Endothelial cell of umbilical vein (primary cell): ENCODE data around the gene MAGI1. TPM values are rescaled to one million over a fixed set of nuclear protein-coding genes. Genes with fewer than 3 reads are reported as not detected.

Source experiments
- BruUV-seq: library from RNA; stranded (reverse); fragments of 400-500 nt; replicated peaks from 2 replicates; lab custom pipeline; 2021; lab: Mats Ljungman, UMichigan
- CTCF ChIA-PET: fragments of 300-600, 350-600 bp; sonication (Branson Sonifier 250); formaldehyde crosslinking; loops from one replicate; lab custom pipeline; 2021; ENCODE audit warnings: antibody characterized with exemption, inconsistent platforms; lab: Charles Lee
- POLR2A ChIA-PET: fragments of 300-600, 350-600 bp; sonication (Branson Sonifier 250); formaldehyde crosslinking; loops from one replicate; lab custom pipeline; 2021; ENCODE audit warnings: antibody characterized with exemption, inconsistent platforms; lab: Charles Lee
- DNase-seq: peaks from one replicate; pipeline ENCODE4 v3.0.0-alpha.2; 2011; ENCODE audit warnings: low read depth, low spot score
- FAIRE-seq: peaks from 2 replicates; lab custom pipeline; 2011; peaks lifted over from hg19 to GRCh38; lab: Jason Lieb, UNC
- H2AFZ ChIP-seq: 2 replicates; pipeline ENCODE4 v1.6.0; 2012; ENCODE audit warnings: low read depth, low read length, control low read depth, inconsistent platforms
- H3K27ac ChIP-seq: 2 replicates; pipeline ENCODE4 v1.5.1; 2011; ENCODE audit warnings: low read depth, mild to moderate bottlenecking, control low read depth, low read length, moderate library complexity; ENCODE audit not compliant: insufficient read depth
- H3K27me3 ChIP-seq, 2 experiments: 2 replicates each; pipeline versions ENCODE4 v1.6.0 to v1.6.1; 2011; ENCODE audit warnings: low read length in 2 of 2, mixed read lengths in 1 of 2; ENCODE audit not compliant: control insufficient read depth in 2 of 2, insufficient read depth in 2 of 2
- H3K36me3 ChIP-seq, 2 experiments: 2 replicates in 1 of 2; 3 replicates in 1 of 2; pipeline ENCODE4 v1.5.1; 2011; ENCODE audit warnings: low read length in 2 of 2, mild to moderate bottlenecking in 1 of 2, moderate library complexity in 1 of 2; ENCODE audit not compliant: control insufficient read depth in 2 of 2, insufficient read depth in 2 of 2; ENCODE audit errors: extremely low read depth in 1 of 2
- H3K4me1 ChIP-seq: 3 replicates; pipeline ENCODE4 v1.5.1; 2011; ENCODE audit warnings: mild to moderate bottlenecking, low read length; ENCODE audit not compliant: control insufficient read depth, insufficient read depth; ENCODE audit errors: extremely low read depth
- H3K4me2 ChIP-seq: 2 replicates; pipeline ENCODE4 v1.6.1; 2011; ENCODE audit warnings: low read length, control low read depth, mixed read lengths; ENCODE audit not compliant: insufficient read depth
- H3K4me3 ChIP-seq, 3 experiments: fragments of 200-600 bp in 1 of 3; sonication (generic), shearing (Covaris generic) in 1 of 3; replicated peaks in 1 of 3; 2 replicates each; pipeline ENCODE4 v1.5.1; 2011 to 2016; ENCODE audit warnings: control low read depth in 3 of 3, low read length in 3 of 3, mild to moderate bottlenecking in 2 of 3, inconsistent platforms in 1 of 3, low read depth in 1 of 3, moderate library complexity in 1 of 3; ENCODE audit not compliant: insufficient read depth in 1 of 3
- H3K79me2 ChIP-seq: 2 replicates; pipeline ENCODE4 v1.6.0; 2012; ENCODE audit warnings: low read length, inconsistent platforms; ENCODE audit not compliant: control insufficient read depth, insufficient read depth
- H3K9ac ChIP-seq: replicated peaks from 2 replicates; pipeline ENCODE3; 2011; ENCODE audit warnings: low read length, control low read depth; ENCODE audit not compliant: insufficient read depth; ENCODE audit errors: extremely low read depth
- H3K9me1 ChIP-seq: replicated peaks from 3 replicates; pipeline ENCODE4 v1.6.0; 2011; ENCODE audit warnings: mild to moderate bottlenecking, low read length; ENCODE audit not compliant: control insufficient read depth, insufficient read depth; ENCODE audit errors: extremely low read depth
- H3K9me3 ChIP-seq: replicated peaks from 2 replicates; pipeline ENCODE4 v1.5.1; 2012; ENCODE audit warnings: low read length, inconsistent platforms; ENCODE audit not compliant: control insufficient read depth, insufficient read depth
- H4K20me1 ChIP-seq: replicated peaks from 2 replicates; pipeline ENCODE3; 2011; ENCODE audit warnings: mild to moderate bottlenecking, low read length; ENCODE audit not compliant: control insufficient read depth, insufficient read depth; ENCODE audit errors: extremely low read depth
- EZH2 ChIP-seq: IDR thresholded peaks from 2 replicates; pipeline ENCODE4 v1.6.1; 2012; ENCODE audit warnings: borderline replicate concordance, low read depth, mild to moderate bottlenecking, moderate library complexity, low read length, inconsistent platforms; ENCODE audit not compliant: severe bottlenecking
- FOS ChIP-seq: IDR thresholded peaks from 2 replicates; pipeline ENCODE4 v1.6.1; 2011; ENCODE audit warnings: mild to moderate bottlenecking, low read length, moderate library complexity, borderline replicate concordance; ENCODE audit not compliant: insufficient read depth
- GATA2 ChIP-seq: IDR thresholded peaks from 2 replicates; pipeline ENCODE4 v1.7.0; 2011; ENCODE audit warnings: low read depth, mild to moderate bottlenecking, moderate library complexity, mixed read lengths, low read length; ENCODE audit not compliant: insufficient read length, insufficient read depth
- JUN ChIP-seq: IDR thresholded peaks from 2 replicates; pipeline ENCODE4 v1.6.1; 2011; ENCODE audit warnings: borderline replicate concordance, low read depth; ENCODE audit not compliant: insufficient read length, insufficient read depth
- MYC ChIP-seq: IDR thresholded peaks from one replicate; pipeline ENCODE4 v1.6.1; 2011; ENCODE audit warnings: mild to moderate bottlenecking, low read depth, low read length
- POLR2A ChIP-seq: IDR thresholded peaks from 2 replicates; pipeline ENCODE4 v1.6.1; 2012; ENCODE audit warnings: low read depth, mild to moderate bottlenecking, control low read depth, low read length
- POLR2AphosphoS5 ChIP-seq: IDR thresholded peaks from 2 replicates; pipeline ENCODE4 v1.6.1; 2012; ENCODE audit warnings: low read depth, mild to moderate bottlenecking, control low read depth, low read length, moderate library complexity; ENCODE audit not compliant: insufficient read depth
- dilution Hi-C: fragments of 300-500 bp; cut with MboI; formaldehyde crosslinking; loops from one replicate; pipeline ENCODE4 v1.15.0; 2019; ENCODE audit warnings: low sequenced_read_pairs; ENCODE audit not compliant: extremely low pct_ligation_motif_present
- intact Hi-C: fragments of 100-400 bp; cut with micrococcal nuclease; formaldehyde crosslinking; loops from one replicate; pipeline ENCODE4 v1.10.0; 2022
- polyA plus RNA-seq, 4 experiments: library from polyadenylated mRNA; depleted of rRNA in 3 of 4; stranded (reverse) in 3 of 4; unstranded in 1 of 4; fragments of >200 nt; gene quantifications; 2 replicates each; pipeline versions ENCODE4 v1.2.1 to v1.2.3, GENCODE V29; 2011 to 2012; ENCODE audit warnings: missing spikeins in 1 of 4
- total RNA-seq: library from RNA; stranded (reverse); gene quantifications from 2 replicates; pipeline ENCODE4 v1.2.3, GENCODE V29; 2021
- TF ChIP-seq, protein P1 (sequence below): IDR thresholded peaks from 2 replicates; pipeline ENCODE4 v1.6.1; 2011; ENCODE audit not compliant: insufficient read depth, insufficient read length
- TF ChIP-seq, protein P2 (sequence below), 2 donors: IDR thresholded peaks; 1 replicate in 1 of 2; 2 replicates in 1 of 2; pipeline ENCODE4 v1.5.1; 2011; ENCODE audit warnings: low read length in 2 of 2, mild to moderate bottlenecking in 2 of 2, moderate library complexity in 2 of 2, control low read depth in 1 of 2, inconsistent platforms in 1 of 2, low read depth in 1 of 2; ENCODE audit not compliant: insufficient read depth in 1 of 2; ENCODE audit errors: extremely low read depth in 1 of 2

The MAGI1 gene
- total and polyA plus RNA-seq, 2 donors (not counting 3 experiments of a cell fraction or from before 2014, with no cell fraction given) = 10.1 to 47.9 TPM

DNA sequence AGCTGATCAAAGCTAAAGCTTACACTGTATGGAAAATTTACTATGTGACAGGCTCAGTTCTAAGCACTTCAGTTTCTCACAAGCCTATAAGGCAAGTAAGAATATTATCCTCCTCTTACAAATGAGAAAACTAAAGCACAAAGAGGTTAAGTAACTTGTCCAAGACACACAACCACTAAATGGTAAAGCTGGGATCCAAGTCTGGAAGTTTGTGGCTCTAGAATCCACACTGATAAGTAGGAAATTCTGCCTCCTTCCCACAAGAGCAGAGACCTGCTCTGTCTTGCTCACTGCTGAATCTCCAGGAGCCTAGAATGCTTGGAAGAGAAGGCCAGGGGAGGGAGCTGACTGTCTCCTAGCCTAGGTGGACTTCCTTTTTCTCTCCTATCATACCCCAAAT is 60.6 kb downstream of the MAGI1 start:
- H4K20me1 ChIP-seq = no peaks in the 10 kb centered on the region
- H3K4me3 ChIP-seq = no peak overlapping the region
- no peaks in the 10 kb centered on the region for H3K9me1 ChIP-seq
- POLR2A ChIA-PET = interaction anchor here (0.8 kb wide), 1 partner anchor 16 kb away, joined by 3 read pairs; no protein-coding TSS in a partner anchor
- no peak overlapping the region for H3K9ac ChIP-seq
- DNase-seq (no peak), FAIRE-seq (no peak)
- no peaks in the 10 kb centered on the region for H3K9me3 ChIP-seq
- H3K27ac ChIP-seq = no peak overlapping the region
- CTCF ChIA-PET = interaction anchor here (1.0 to 1.3 kb wide), 4 partner anchors 8 to 41 kb away, joined by 3 to 4 read pairs (median 3); no protein-coding TSS in a partner anchor
- no peak overlapping the region for H2AFZ ChIP-seq
- no peaks in the 10 kb centered on the region for H3K36me3 ChIP-seq
- peaks cover 10% of the 10 kb centered on the region for H3K4me1 ChIP-seq
- no peak overlapping the region for H3K4me2 ChIP-seq
- TF ChIP-seq FOS = no peak
- TF ChIP-seq, protein P1, sequence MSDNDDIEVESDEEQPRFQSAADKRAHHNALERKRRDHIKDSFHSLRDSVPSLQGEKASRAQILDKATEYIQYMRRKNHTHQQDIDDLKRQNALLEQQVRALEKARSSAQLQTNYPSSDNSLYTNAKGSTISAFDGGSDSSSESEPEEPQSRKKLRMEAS = no peak
- no peak for TF ChIP-seq EZH2
- no peak for TF ChIP-seq POLR2A
- TF ChIP-seq JUN = no peak
- no peak for TF ChIP-seq MYC
- TF ChIP-seq, protein P2, sequence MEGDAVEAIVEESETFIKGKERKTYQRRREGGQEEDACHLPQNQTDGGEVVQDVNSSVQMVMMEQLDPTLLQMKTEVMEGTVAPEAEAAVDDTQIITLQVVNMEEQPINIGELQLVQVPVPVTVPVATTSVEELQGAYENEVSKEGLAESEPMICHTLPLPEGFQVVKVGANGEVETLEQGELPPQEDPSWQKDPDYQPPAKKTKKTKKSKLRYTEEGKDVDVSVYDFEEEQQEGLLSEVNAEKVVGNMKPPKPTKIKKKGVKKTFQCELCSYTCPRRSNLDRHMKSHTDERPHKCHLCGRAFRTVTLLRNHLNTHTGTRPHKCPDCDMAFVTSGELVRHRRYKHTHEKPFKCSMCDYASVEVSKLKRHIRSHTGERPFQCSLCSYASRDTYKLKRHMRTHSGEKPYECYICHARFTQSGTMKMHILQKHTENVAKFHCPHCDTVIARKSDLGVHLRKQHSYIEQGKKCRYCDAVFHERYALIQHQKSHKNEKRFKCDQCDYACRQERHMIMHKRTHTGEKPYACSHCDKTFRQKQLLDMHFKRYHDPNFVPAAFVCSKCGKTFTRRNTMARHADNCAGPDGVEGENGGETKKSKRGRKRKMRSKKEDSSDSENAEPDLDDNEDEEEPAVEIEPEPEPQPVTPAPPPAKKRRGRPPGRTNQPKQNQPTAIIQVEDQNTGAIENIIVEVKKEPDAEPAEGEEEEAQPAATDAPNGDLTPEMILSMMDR (IDR thresholded peaks at IDR 0.05; ENCODE audit: extremely low read depth in 1 of 2, insufficient read depth in 1 of 2, low read depth in 1 of 2, low read length in 2 of 2) = no peak
- no peak for TF ChIP-seq POLR2AphosphoS5
- TF ChIP-seq GATA2 = no peak
- no peaks in the 10 kb centered on the region for H3K27me3 ChIP-seq
- intact Hi-C loops (no loop called here), dilution Hi-C loops (no loop called here)
- BruUV-seq = no TSS peak
- no peaks in the 10 kb centered on the region for H3K79me2 ChIP-seq
